Stimulated activated CD4-positive, alpha-beta T cell treated with anti-CD3 and anti-CD28 coated beads, Interleukin-4, amount 100 ng/mL, for 24 hours (primary cell): ENCODE data around the gene KIF6.
"Not testable (repeated sequence)": the region's sequence is repeated elsewhere in the genome, so short reads cannot be mapped to it uniquely, and the experiment has no call there.

Experiments
- DNase-seq: peaks from one replicate; pipeline ENCODE4 v3.0.0-alpha.2; 2020

Gene KIF6

DNA sequence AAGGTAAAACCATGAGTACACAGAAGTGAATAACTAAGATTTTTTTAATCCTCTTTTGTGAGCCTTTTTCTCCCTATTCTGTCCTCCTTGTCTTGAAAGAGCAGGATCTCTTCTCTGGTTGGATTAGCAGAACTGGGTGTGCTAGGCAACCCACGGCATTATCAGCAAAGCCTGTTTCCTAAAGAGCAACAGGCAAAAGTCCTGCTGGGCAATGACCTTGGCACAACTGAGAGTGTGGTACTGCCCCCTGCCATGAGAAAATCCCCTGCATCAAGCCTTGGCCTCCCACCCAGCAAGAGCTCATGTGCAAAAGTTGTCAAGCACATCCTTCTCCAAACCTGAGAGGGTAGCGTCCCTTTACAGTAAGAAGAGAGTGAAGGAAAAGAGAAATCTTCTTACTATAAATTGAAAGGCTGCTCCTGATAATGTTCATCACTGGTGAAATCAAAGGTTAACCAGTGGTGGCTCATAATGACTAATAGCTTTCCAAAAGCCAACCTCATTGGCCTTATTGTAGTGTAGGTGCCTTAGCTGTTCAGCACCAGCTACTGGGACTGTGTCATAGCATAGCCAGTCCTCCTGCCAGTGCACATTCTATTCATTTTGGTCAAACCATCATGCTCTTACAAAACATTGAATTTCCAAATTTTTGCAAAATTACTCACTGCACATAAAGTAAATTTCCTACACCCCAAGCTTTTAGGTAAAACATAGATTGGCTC is 17.1 kb downstream of the KIF6 start:
- no peak for DNase-seq

DNA sequence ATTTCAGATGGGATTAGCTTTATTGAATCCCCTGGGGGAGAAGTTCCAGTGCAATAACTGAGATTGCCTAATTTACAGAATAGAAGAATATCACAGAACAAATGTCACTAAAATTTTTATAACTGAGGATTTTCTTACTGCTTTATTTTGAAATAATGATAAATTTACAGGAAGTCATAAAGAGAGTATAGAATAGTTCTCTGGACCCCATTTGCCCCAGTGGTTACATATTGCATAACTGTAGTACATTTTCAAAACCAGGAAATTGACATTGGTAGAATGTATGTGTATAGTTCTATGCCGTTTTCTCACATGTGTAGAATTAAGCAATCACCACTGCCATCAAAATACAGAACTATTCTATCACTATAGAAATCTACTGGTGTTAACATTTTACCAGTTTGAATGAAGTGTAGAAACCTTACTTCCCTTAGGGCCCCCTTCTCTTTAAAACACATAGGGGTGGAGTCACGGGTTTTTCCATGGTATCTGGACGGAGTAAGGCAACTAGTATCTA is 18.3 kb downstream of the KIF6 start:
- no peak for DNase-seq

DNA sequence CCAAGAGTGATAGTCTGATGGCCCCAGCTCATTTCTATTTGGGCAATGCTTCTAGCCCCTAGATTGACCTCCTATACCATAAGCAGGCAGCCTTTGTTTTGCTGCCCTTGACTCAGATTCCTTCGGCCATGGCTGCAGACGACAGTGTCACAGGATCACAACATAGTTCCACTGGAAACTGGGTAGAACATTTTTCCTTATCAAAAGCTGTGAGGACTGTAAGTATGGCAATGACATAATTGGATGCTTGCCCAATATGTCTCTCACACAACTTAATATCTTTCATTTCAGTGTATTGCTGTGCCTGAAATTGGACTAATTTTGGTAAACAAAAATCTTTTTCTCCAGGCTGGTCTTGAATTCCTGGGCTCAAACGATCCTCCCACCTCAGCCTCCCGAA is 22.9 kb downstream of the KIF6 start:
- DNase-seq: no peak

DNA sequence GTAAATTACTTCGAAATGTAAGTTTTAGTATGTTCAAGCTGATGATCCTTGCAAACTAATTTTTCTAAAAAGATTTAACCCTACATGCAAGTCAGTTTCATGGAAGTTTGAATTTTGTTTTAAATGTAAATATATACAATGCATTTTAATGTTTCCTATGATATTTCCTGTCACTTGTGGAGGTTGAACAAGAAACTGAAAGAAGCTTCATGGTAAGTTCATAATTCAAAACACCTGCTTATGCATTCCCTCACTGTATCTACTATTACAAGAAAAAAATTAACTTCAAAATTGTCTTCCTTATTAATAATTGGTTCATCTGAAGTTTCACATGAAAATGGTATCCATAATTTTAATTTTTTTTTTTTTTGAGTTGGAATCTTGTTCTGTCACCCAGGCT is 24.8 kb downstream of the KIF6 start:
- no peak for DNase-seq

DNA sequence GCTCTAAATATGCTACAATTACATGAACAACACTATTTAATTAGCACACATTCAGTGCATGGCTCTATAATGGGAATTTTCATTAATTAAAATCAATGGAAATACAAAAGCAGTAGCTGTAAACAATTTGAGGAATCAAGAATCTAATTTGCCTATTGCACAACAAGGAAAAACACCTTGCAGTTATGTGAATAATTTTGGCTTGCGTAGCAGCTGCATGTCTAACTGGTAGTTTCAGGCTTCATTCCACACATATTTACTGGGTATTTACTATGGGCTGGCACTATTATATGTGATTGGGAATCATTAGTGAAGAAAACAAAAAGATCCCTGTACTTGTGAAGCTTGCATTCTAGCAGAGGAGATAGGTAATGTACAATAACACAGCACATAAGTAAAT is 26.4 kb downstream of the KIF6 start:
- no peak for DNase-seq

DNA sequence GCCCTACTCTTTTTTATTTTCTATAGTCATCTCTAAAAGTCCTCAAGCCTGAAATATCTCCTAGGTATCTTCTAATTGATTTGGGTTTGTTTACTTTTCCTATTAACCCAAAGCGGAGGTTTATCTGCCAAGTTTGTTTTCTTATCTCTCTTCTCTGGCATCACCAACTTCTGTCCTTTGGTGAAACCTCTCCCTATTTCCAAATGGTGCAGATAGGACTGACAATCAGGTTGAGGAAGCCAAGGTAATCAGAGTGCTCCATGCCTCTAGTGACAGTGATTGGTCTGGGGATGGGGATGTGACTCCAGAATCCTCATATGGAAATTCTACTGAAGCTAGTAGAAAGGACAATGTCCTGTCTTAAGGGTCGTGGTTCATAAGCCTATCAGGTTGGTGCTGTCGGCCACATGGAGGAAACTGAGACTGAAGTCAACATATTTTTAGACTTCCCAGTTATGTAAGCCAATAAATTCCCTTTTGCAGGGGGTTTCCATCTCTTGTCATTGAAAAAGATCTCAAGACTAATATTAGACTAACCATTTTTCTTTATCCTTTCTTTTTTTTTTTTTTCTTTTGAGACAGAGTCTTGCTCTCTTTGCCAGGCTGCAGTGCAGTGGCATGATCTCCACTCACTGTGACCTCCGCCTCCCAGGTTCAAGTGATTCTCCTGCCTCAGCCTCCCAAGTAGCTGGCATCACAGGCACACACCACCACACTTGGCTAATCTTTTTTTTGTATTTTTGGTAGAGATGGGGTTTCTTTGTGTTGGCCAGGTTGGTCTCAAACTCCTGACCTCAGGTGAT is 28.0 kb downstream of the KIF6 start:
- no peak for DNase-seq

DNA sequence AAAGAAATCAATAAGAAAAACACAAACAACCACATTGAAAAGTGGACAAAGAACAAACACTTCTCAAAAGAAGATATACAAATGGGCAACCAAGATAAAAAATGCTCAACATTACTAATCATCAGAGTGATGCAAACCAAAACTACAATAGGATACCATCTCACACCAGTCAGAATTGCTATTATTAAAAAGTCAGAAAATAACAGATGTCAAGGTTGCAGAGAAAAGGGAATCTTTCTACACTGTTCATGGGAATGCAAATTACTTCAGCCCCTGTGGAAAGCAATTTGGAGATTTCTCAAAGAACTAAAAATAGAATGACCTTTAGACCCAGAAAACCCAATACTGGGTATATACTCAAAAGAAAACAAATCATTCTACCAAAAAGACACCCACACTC is 29.8 kb downstream of the KIF6 start:
- DNase-seq: no peak

DNA sequence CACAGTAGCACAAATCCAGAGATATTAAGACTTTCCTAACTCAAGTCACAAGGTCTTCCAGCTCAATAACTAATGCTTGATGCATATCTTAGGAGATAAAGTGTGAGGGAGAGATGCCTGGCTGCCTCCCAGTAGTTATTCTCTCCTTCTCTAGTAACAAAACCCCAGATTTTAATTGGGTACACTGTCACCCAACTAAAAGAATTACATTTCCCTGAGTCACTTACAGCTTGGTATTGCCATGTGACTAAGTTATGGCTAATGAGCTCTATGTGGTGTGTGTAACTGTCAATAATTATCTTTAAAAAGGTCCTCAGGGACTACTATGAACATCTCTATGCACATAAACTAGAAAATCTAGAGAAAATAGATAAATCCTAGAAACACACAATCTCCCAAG is 32.0 kb downstream of the KIF6 start:
- no peak for DNase-seq

DNA sequence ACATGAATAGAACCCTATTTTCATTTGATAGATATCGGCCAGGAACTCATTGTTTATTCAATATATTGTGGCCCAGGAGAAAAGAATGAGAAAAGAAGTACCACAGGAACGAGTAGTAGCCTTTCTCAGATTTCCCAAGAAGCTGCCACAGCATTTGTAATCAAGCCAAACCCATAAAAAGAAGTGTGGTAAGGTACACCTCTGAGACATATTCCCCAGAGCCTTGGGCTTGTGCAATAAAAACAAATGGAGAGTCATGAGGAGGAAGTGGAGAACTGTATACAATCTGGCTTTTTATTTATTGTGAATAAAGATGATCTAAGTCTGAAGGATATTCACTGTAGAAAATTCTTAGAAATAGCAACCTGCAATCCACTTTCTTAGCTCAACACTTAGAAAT is 36.7 kb downstream of the KIF6 start:
- DNase-seq: no peak

DNA sequence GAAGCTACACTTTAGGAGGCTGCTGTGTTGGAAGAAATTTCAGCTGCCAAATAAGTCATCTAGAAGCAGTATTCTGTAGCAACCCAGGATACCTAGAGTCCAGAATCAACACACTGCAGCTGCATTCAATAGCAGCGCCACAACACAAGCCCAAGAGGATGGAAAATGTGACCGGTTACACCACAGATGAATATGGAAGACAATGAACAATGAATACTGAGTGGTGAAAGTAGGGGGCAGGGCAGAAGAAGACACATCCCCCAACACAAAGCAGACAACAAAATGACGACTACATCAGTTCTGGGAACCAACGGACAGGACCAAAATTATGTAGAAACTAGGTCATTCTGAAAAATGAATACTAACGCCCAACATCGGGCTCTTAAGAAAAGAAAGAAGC is 38.2 kb downstream of the KIF6 start:
- no peak for DNase-seq

DNA sequence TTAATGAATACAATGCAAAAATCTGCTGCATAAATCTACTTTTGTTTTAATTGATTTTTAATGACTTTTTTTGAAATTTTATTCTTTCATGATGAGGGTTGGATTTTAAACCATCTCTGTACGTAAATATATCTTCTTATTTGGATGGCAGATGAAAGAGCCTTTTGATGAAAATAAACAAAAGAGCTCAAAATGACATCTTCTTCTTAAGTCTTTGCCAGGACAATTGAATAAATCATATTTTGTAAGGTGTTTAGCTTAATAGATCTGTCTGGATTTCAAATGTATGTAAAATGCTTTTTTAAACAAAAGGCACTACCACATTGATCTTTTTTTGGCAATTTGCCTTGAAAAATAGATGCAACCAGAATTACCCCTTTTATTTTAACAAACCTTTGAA is 39.3 kb downstream of the KIF6 start:
- no peak for DNase-seq

DNA sequence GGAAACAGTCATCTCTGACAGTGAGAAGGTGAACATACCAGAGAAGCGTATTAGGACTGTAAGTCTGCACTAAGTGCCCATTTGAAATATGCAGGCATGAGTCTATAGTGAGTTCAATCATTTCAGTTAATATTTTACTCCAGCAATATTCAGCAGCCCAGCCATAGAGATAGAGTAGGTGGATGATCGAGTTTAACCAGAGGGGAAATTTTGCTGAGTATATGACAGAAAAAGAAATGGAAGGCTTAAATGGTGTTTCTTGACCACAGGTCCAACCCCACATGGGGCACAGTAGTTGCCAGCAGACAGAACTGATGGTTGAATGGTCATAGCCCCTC is 39.8 kb downstream of the KIF6 start:
- DNase-seq: no peak

DNA sequence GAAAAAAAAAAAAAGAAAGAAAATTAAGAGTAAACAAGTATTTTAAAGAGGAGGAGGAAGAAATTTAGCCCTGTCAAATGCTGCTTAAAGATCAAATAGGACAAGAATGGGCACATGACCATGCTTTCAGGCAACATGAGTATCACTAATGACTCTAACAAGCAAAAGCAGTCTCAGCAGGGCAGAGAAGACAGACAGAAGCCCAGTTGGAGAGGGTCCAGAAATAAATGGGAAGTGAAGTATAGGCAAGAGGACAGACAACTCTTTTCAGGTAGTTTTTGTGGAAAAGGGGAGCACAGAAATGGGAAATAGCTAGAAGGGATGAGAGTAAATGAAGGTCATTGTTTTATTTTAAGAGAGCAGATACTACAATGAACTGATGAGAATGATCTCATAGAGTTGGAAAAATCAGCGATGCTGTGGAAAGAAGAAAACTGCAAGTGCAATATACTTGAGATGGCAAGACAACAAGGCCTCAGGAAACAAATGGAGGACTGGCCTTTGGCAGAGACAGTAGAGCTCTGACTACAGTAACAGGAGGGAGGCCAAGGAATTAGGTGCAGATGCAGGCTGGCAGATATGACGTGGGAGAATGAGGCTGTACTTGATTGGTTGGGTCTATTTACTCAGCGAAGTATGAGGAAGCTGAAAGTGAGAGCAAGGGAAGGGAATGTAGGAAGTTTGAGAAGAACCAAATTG is 40.3 kb downstream of the KIF6 start:
- no peak for DNase-seq

DNA sequence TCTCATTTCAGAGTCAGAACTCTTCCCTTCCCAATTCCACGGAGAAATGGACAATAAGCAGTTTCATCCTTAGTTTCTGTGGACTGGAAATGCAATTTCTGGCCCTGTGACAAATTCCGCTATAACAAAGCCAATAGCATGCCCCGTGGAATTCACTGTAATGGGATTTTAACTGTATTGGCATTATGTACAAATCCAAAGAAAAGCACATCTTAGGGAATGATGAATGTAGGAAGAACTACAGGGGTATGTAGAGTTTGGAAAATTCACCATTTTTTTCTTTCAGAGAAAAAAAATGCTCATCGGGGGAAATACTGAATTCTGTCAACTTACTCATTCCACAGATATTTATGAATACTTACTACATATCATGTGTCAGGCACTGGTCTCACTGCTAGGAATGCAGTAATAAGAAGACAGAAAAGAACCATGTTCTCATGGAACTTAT is 43.5 kb downstream of the KIF6 start:
- no peak for DNase-seq

DNA sequence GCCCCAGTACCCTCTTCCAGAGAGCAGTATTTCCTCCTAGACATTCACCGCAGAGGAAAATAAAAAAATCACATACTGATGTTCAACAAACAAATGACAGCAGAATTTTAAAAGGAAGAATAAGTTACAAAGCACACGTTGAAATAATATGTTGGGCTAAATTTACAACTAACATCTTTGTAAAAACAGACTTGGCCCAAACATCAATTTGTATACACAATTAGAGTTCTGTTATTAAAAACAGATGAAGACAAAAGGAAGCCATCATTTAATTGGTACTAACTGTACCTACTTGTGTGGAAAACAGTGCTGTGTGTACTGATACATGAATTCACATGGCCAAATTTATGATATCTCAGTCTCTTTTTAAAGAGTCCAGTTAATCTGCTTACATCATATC is 46.3 kb downstream of the KIF6 start:
- no peak for DNase-seq

DNA sequence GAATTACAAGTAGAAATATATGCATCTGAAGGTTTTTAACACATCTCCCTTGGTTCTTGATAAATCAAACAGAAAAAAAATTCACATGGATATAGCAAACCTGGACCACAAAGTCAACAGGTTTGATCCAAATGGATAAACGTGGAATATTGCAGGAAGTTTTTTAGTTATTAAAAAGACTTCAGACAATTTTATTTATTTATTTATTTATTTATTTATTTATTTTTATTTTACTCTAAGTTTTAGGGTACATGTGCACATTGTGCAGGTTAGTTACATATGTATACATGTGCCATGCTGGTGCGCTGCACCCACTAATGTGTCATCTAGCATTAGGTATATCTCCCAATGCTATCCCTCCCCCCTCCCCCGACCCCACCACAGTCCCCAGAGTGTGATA is 47.9 kb downstream of the KIF6 start:
- DNase-seq: not testable (repeated sequence)

DNA sequence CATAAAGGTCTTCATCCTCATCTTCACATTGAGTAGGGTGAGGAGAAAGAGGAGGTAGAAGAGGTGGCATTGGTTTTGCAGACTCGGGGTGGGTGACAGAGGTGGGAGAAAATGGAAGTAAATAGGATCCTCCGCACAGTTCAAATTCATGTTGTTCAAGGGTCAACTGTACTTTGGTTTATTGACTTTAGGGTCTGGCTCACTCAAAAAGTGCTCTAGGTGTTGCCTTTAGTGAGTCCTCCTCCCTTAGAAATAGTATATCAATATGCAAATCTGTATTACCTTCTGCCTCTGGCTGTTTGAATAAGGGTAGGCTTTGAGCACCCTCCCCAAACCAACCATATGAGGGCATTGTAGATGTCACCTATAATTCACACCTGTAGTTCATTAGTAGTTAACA is 54.7 kb downstream of the KIF6 start:
- DNase-seq: no peak

DNA sequence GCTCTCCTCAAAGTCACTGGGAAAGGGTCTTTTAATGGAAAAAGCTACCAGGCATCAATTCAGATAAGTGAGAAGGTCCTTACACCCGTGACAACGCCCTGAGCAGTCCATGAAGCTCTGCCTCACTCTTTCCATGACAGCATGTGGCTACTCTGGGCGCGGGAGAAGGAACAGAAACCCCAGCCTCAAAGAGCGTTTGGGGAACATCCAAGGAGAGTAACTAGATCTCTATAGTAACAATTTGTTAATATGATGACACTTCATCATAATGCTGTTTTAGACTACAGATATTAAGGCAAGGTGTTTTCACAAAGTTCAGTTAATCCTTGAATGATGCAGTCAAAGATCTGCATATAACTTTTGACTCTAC is 55.2 kb downstream of the KIF6 start:
- no peak for DNase-seq

DNA sequence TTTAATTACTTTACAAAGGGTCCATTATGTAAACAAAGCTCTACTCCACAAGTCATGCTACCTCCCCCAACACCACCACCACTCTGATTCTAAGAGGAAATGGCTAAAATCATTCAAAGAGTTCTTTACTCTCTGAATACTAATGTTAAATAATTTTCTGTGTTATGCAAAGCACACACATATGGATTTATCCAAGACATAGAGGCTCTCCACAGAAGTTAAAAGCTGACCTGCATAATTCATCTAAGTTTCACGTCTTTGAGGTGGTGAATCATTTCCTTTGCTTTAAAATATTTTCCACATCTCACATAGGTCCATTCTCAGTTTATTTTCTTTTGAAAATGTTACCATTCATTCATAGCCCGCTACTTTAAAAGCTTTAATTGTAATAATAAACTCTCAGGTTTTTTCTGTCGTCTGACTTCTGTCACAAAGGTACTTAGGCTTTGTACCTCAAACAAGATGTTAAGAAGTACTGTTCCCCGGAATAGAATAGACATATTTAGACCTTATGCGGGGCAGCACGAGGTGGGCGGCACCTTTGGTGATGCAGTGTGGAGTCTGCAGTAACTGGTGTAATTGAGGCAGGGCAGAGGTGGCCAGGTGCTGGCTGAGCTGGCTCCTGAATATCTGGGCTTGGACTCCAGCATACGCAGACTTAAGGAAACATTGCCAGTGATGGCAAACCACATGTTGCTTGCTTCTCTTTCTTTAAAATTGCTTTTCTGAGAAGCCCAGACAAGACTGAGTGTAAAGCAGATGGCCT is 55.8 kb downstream of the KIF6 start:
- no peak for DNase-seq

DNA sequence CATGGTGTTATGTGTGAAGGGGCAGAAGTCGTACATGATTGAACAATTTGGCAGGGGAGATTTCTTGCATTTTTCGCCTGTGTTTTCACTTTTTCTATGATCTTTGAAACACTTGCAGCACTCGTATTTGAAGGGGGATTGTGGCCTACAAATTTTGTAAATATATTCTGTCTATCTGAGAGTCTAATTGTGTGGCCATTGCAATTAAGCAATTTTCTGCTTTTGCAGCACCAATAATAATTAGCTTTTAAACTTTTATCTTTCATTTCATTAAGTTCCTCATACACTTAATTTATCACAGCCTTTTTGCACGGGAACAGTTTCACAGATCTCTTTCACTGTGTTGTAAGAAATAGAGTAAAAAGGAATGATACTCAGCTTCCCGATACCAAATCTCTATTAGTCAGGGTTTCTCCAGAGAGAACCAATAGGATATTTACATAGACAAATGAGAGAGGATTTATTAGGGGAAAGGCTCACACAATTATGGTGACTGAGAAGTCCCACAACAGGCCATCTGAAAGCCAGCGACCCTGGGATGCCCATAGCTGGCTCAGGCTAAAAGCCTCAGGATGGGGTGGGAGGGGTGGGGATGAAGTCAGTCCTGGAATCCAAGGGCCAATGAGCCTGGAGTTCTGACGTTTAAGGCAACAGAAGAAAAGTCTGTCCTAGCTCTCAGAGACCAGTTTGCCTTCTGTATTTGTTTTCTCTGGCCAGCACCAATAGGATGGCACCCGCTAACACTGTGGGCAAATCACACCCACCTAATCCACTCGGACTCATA is 58.3 kb downstream of the KIF6 start:
- no peak for DNase-seq

DNA sequence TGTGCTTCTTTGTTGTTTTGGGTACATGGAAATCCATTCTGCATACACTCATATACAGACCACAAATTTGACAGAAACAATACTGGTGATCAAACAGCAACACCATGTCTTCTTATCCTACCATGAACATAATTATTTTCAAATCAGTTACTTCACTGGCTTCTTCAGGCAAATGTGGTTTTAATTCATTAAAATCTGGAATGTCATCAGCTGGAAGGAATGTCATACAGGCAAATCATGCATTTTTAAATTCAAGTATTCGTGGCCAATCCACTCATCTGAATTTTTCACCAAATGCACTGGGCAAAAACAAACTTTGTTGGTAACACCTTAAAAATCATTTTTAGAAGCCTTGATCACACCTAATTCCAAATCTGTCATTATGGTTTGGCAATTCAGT is 59.3 kb downstream of the KIF6 start:
- no peak for DNase-seq

DNA sequence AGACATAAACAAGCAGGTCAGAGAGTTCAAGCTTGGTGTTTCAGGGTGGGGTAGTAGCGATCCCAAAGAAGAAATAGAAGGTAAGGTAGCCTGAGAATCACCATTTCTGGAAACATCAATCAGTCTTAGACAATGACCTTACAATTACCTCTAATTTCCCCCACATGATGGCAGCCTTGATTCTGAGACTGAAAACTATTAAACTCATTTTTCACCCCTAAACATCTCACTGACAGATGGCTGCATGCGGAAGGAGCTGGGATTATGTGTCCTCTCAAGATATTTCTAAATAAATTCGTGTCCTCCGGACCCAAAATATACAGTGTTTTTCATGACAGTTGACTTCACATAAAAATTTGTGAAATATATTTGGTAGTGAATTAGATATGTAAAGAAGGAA is 61.0 kb downstream of the KIF6 start:
- no peak for DNase-seq
